GM21360 (cell line): Measurements from ENCODE around the gene SEC16A.
"Not testable (repeated sequence)": the region's sequence is repeated elsewhere in the genome, so short reads cannot be mapped to it uniquely, and the experiment has no call there.

Experiments
- ATAC-seq: cut with Tn5 transposase; IDR thresholded peaks from one replicate; pipeline ENCODE4 v1.9.1; 2021; ENCODE audit warnings: mild to moderate bottlenecking, moderate library complexity; ENCODE audit not compliant: unreplicated experiment

The SEC16A gene

DNA sequence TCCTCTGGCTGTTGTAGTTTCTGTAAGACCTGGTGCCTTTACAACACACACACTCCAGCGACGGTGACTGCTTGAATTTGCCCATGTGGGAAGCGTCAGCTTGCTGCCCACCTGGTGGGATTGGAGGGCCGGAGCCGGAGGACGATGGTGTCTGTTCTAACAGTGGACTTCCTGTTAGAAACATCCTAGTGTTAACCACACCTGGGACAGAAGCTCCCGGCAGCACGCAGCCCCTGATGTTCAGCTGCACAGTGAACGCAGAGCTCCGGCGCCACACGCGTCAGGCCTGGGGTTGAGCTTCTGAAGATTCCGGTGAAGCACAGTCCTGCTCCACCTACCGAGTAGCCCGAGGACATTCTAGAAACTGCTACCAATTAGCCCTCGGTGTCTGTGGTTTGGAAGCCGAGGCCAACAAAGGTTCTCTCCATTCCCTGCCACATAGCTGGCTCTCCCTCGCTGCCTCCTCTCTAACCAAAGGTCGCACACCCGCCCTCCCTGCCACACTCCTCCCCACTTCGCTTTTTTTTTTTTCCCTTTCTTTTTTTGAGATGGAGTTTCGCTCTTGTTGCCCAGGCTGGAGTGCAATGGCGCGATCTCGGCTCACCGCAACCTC is 58.0 kb downstream of the SEC16A start:
- no peak for ATAC-seq

DNA sequence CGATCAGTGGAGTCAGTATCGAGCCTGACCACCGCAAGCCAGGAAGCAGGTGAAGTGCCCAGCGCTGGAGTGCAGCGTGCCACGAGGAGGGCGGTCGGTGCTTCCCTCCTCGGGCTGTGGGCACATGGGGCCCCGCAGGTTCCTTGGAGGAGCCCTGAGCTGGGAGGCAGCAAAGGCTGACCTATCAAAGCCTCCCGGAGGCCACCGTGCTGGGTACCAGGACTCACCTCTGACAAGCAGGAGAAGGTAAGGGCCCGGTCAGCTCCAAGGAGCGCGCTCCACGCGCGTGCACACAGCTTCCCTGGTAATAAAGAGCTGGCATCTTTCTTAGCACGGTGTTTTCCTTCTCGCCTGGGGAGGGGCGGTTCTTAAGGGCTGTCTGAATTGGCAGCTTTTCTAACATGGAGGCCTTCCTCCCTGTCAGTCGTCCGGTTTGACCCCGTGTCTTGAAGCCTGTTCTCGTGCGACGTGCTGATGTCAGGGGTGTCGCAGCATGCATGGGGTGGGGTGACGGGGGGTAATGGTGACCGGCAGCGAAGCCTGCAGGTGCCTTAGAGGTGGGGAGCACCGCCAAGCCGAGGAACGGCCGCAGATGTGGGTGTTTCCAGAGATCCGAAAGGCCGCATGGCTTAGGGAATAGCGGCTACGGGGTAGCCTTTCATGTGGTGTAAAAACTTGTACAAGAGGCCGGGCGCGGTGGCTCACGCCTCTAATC is 59.3 kb downstream of the SEC16A start:
- no peak for ATAC-seq

DNA sequence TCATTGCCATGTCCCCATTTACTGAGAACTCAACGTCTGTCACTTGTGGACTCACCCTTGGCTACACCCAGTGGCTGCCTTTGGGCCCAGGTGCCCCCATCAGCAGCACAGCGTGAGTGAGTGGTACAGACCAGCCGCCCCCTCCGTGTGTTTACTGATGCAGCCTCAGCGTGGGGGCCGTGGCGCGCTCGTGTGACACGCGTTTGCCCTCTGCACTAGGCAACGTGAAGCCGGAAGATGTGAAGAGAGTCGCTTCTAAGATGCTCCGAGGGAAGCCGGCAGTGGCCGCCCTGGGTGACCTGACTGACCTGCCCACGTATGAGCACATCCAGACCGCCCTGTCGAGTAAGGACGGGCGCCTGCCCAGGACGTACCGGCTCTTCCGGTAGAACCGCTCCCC is 60.0 kb downstream of the SEC16A start:
- no peak for ATAC-seq

- ATAC-seq, result no peak
These were observed 61.0 kb downstream of the SEC16A start for GRCh38 chr9:136421791-136422190.

DNA sequence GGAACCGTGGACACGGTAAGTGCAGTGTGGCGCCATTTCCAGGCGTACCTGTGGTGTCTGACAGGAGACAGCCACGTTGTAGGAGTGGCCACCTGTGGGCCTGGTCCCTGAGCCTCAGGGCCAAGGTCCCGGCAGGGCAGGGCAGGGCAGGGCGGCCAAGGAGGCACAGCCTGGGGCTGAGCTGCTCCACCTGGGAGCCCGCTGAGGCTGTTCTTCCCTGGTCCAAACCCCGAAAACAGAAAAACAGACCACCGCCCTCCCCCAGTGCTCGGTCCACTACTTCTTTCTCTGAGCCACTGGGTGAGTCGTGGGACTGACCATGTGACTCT is 63.8 kb downstream of the SEC16A start:
- ATAC-seq, result no peak

- ATAC-seq, result no peak
These were observed 64.4 kb downstream of the SEC16A start for GRCh38 chr9:136418182-136419091.

DNA sequence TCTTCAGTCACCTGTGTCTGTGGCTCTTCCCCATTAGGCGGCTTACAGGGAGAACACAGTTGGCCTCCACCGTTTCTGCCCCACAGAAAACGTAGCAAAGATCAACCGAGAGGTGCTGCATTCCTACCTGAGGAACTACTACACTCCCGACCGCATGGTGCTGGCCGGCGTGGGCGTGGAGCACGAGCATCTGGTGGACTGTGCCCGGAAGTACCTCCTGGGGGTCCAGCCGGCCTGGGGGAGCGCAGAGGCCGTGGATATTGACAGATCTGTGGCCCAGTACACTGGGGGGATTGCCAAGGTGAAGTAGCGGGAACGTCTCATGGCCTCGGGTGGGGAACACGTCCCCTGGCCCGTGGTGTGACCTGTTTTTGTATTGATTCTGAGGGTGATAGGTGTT is 65.9 kb downstream of the SEC16A start:
- no peak for ATAC-seq

DNA sequence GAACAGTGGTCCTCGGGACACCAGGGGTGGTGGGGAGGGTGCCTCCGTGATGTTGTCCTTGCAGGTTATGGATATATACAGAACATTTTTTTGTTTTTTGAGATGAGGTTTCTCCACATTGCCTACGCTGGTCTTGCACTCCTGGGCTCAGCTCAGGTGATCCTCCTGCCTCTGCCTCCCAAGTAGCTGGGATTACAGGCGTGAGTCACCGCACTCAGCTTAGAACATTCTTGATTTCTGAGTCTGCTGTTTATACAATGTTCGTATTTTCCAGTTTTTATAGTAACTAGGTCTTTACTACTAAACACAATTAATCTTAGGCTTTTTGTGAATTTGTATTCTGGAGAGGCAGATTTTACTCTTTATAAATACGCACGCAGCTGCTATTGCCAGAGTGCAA is 66.4 kb downstream of the SEC16A start:
- ATAC-seq, result no peak

- ATAC-seq, result no peak
These were observed 69.9 kb downstream of the SEC16A start for GRCh38 chr9:136412962-136413361.

- no peak for ATAC-seq
These were observed 71.5 kb downstream of the SEC16A start for GRCh38 chr9:136411378-136411777.

DNA sequence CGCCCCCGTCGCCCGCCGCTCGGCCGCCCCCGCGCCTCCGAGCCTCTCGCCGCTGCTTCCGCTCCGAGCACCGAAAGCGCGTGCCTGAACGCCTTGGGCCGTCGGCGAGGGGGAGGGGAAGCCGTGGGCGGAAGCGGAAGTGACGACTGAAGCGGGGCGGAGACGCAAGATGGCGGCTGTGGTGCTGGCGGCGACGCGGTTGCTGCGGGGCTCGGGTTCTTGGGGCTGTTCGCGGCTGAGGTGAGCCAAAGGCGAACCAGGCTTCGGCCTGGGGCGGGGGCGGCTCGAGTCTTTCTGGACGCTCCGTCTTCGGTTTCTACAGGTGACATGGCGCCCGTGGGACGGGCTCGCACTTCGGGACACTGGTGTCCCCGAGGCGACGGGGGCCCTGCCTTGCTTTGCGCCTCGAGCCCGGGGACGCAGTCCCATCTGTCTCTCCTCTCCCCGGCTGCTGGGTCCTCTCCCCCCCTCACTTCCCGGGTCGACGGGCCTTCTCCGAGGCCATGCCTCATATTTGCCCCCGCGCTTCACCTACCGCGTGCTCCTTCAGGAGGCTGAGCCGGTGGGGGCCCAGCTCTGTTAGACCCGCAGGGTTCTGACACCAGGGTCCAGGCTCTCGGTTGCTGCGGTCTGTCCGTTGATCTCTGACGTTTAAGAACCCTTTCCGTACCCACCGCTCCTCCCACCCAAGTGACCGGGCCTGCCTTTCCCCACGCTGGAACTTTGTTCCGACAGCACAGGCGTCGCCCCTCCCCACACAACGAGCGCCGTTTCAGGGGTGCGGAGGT is 72.1 kb downstream of the SEC16A start, which contains the start of the genes ENTR1 and PMPCA:
ENTR1 (minus strand) TSS at position 115 of the 788 bp plus-strand sequence. CDS start 217 bp downstream, outside the sequence.
PMPCA (plus strand) TSS at position 159 of the 788 bp plus-strand sequence; CDS start at position 170, 11 bp downstream.
- peak; percentile 86 for ATAC-seq

DNA sequence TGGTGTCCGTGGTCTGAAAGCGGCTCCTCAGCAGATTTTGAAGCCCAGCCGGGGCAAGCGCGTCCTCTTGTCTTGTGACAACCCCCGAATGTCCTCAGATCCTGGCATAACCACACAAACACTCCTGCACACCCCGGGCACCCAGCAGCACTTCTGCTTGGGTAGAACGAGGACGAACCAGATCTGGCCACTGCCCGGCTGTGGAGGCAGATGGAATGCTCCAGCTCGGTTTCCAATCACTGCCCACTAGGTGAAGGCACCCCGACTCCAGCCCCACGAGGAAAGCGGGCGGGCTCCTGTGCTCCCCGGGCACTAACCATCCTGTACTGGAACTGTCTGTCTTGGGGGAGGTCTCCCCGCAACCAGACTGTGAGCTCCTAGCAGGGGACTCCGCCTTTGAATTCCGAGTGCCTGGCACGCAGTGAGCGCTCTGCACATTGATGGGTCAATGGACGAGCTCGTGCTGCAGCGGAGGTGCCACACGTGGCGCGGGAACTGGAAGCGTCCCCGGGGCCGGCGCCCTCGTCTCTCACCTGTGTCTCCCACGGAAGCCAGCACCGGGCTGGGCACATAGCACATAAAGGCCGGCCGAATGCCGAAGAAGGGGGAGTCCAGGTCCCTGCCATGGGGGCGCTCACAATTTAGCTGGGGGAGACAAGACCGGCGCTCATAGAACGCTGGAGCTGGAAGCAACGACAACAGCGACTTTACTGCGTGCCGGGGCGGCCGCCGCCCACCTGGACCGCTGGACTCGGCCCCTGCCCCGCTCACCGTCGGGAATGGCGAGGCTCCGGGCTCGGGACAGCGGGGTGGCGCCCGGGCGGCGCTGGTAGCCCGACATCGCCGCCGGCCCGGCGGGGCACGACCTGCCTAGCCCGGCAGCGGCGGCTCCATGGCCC is 73.0 kb downstream of the SEC16A start:
- peak; percentile 19 for ATAC-seq

DNA sequence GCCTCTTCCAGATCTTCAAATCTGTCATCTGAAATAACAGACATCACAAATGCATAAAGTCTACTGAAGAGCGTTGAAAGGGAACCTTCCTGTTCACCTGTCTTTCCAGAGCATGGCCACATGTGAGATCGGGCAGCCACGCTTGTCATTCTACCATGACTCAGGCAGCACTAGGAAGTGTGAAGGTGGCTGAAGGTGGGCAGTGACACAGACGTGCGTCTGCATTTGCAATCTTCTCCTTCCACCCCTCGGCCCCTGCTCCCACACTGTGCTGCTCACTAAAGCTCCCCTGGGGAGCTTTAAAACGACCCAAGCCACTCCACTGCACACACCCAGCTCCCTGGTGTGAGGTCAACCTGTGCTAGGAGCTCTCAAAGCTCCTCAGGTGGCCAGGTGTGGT is 74.9 kb downstream of the SEC16A start:
- ATAC-seq, result no peak

DNA sequence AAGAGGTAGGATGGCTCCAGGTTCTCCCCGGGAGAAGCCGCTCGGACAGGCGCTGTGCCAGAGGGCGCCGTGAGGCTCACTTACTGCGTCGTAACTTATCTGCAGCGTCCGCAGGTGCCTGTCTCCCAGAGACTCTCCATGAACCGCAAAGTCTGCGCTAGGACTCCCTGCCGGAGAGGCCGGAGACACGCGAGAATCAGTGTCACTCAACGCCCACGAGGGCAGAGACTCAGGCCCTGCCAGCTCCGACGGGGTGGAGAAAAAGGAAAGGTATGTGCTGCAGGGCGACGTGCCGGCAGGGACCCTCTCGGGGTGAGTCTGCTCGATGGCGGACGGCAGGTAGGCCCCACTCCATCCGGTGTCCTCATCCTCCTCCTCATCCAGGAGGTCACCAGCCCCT is 75.8 kb downstream of the SEC16A start:
- not testable (repeated sequence) for ATAC-seq

GRCh38 chr9:136405904-136406303 is 76.9 kb downstream of the SEC16A start:
- not testable (repeated sequence) for ATAC-seq

GRCh38 chr9:136405481-136405880 is 77.4 kb downstream of the SEC16A start:
- no peak for ATAC-seq

DNA sequence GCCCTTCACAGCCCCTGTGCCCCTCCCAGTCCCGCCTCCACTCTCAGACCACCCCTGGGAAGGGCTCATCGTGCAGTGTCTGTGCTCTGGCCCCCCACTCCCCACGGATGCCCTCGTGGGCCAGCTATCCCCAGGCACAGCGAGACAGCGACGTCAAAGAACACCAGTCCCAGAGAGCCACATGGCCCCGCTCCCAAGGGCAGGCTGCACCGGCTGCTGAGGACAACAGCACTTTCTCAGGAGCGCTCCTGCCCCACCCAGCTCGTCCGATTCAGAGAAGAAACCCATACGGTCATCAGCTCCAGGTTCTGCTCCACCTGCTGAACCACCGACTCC is 78.1 kb downstream of the SEC16A start:
- ATAC-seq, result no peak

DNA sequence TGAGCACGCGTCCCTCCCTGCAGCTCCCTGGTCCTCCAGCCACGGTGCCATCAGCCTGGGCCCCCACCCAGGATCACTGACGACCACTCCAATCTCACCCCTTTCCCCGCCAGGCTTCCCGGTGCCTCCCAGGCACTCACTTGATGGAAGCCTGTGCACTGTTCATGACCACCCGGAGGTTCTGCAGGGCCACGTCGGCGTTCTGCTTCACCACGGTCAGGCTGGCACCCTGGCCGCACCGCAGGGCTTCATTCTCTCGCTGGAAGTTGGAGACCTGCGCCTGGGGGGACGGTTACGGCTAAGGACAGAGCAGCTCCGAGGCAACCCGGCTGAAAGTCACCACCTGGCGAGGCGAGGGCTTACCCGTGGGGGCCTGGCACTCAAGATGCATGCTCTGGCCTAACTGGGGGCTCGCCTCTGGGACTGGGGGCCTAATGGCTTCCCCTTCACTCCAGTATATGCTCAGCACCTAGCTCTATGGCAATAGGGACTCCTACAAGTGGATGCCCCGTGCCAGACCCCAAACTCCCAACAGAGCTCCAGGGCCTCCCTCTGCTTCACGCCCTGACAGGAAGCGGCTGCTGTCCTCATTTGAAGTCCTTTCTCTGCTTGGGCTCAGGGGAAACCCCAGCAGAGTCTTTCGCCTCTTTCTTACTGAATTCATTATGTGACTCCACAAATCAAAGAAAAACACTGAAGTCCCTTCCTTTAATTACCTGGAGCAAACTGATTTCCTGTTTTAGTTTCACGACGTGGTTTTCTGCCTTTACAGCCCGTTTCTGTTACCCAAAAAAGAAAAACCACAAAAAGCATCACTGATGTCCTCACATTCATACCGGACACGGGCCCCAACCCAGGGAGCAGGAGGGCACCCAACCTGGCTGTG is 78.7 kb downstream of the SEC16A start:
- ATAC-seq, result no peak

DNA sequence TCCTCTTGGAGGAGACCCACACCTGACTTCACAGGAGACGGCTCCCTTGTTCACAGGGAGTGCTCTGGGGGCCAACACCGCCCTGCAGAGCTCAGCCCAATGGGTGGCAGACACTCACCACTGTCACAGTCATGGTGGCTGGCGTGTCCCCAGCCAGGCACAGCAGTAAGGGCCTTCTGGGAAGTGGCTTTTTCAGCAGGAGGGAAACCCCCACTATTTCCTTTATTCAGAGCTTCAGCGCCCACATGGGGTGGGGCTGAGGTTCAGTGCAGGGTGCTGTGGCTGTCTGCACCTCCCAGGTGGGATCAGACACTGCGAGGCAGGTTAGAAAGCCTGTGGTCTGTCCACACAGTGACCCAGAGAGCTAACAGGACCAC is 79.3 kb downstream of the SEC16A start:
- ATAC-seq, result no peak
